ENCODE results near the gene TMEM258. TPM values are rescaled to one million over a fixed set of nuclear protein-coding genes. Genes with fewer than 3 reads are reported as not detected.

TMEM258 gene
- total and polyA plus RNA-seq, 9 of the 15 experiments (the other 6 are each of a cell fraction or from before 2014, with no cell fraction given), result 97.2 to 856 (median 231) TPM

GRCh38 chr11:61792310-61793082 is at the start of gene TMEM258, which contains the start of gene FEN1 (continued):
- peak; percentile 90 for TF ChIP-seq MGA (IDR thresholded peaks at IDR 0.05)
- no peak for TF ChIP-seq ZNF274 (IDR thresholded peaks at IDR 0.05; ENCODE audit: borderline replicate concordance, low read depth, low read length)
- no peak for TF ChIP-seq IRF2 (CRISPR knock-in tag; IDR thresholded peaks at IDR 0.05)
- TF ChIP-seq ARHGAP35 (IDR thresholded peaks at IDR 0.05; ENCODE audit: partially characterized antibody), result no peak
- TF ChIP-seq ZNF3 (CRISPR knock-in tag; IDR thresholded peaks at IDR 0.05), result no peak
- TF ChIP-seq ZNF507 (tag; conservative IDR thresholded peaks at IDR 0.05), result no peak
- TF ChIP-seq MNT (conservative IDR thresholded peaks at IDR 0.05), result peak; percentile 97
- no peak for TF ChIP-seq HOXB6 (CRISPR knock-in tag; IDR thresholded peaks at IDR 0.05; ENCODE audit: borderline replicate concordance)
- TF ChIP-seq CTBP1 (IDR thresholded peaks at IDR 0.05; ENCODE audit: borderline replicate concordance), result no peak; the same call in 1 of the 2 replicates

Measured in K562 (cell line).